HEK293 (cell line): ENCODE data around the gene CATSPERZ.
A peak's percentile ranks its signal among the peaks of the same experiment; 100 is the strongest.

Experiments used
- GLI2 ChIP-seq: fragments of 450-650 bp; formaldehyde crosslinking; IDR thresholded peaks from 2 replicates; pipeline ENCODE4; 2017; ENCODE audit warnings: missing biosample characterization, missing genetic modification characterization, low read depth, borderline replicate concordance
- KLF10 ChIP-seq: fragments of 450-650 bp; IDR thresholded peaks from 2 replicates; pipeline ENCODE4 v1.5.1; 2018; ENCODE audit warnings: missing biosample characterization, mild to moderate bottlenecking, missing genetic modification characterization
- OSR2 ChIP-seq: fragments of 450-650 bp; formaldehyde crosslinking; IDR thresholded peaks from 2 replicates; pipeline ENCODE4 v1.5.1; 2016; ENCODE audit warnings: missing biosample characterization, missing genetic modification characterization
- REST ChIP-seq: fragments of 450-650 bp; formaldehyde crosslinking; IDR thresholded peaks from 2 replicates; pipeline ENCODE4 v1.5.1; 2016; ENCODE audit warnings: missing biosample characterization, missing genetic modification characterization
- SCRT1 ChIP-seq: fragments of 450-650 bp; formaldehyde crosslinking; IDR thresholded peaks from 2 replicates; pipeline ENCODE4 v1.5.1; 2016; ENCODE audit warnings: missing biosample characterization, missing genetic modification characterization, borderline replicate concordance
- SP2 ChIP-seq: fragments of 450-650 bp; formaldehyde crosslinking; IDR thresholded peaks from 2 replicates; pipeline ENCODE4 v1.5.1; 2016; ENCODE audit warnings: missing biosample characterization, missing genetic modification characterization
- SP7 ChIP-seq: fragments of 450-650 bp; formaldehyde crosslinking; IDR thresholded peaks from 2 replicates; pipeline ENCODE4 v1.5.1; 2016; ENCODE audit warnings: missing biosample characterization, missing genetic modification characterization
- ZBTB11 ChIP-seq: fragments of 450-650 bp; formaldehyde crosslinking; conservative IDR thresholded peaks from 2 replicates; pipeline ENCODE4 v1.5.1; 2016; ENCODE audit warnings: low read depth, missing biosample characterization, missing genetic modification characterization
- ZBTB8A ChIP-seq: fragments of 450-650 bp; formaldehyde crosslinking; IDR thresholded peaks from 2 replicates; pipeline ENCODE4 v1.5.1; 2016; ENCODE audit warnings: missing biosample characterization, missing genetic modification characterization
- ZFHX2 ChIP-seq: fragments of 450-650 bp; formaldehyde crosslinking; conservative IDR thresholded peaks from 2 replicates; pipeline ENCODE4 v1.5.1; 2016; ENCODE audit warnings: missing biosample characterization, missing genetic modification characterization
- ZFP3 ChIP-seq: fragments of 450-650 bp; formaldehyde crosslinking; IDR thresholded peaks from 2 replicates; pipeline ENCODE4 v1.5.1; 2016; ENCODE audit warnings: low read depth, missing biosample characterization, missing genetic modification characterization
- ZFP41 ChIP-seq: fragments of 450-650 bp; formaldehyde crosslinking; IDR thresholded peaks from 2 replicates; pipeline ENCODE4 v1.5.1; 2016; ENCODE audit warnings: missing biosample characterization, missing genetic modification characterization, borderline replicate concordance
- ZIC2 ChIP-seq: fragments of 450-650 bp; formaldehyde crosslinking; IDR thresholded peaks from 2 replicates; pipeline ENCODE4 v1.5.1; 2016; ENCODE audit warnings: missing biosample characterization, missing genetic modification characterization
- ZNF140 ChIP-seq: fragments of 450-650 bp; formaldehyde crosslinking; IDR thresholded peaks from 2 replicates; pipeline ENCODE4 v1.5.1; 2016; ENCODE audit warnings: missing biosample characterization, missing genetic modification characterization
- ZNF174 ChIP-seq: fragments of 450-650 bp; formaldehyde crosslinking; IDR thresholded peaks from 2 replicates; pipeline ENCODE4 v1.5.0; 2017; ENCODE audit warnings: missing biosample characterization, mild to moderate bottlenecking, missing genetic modification characterization
- ZNF18 ChIP-seq: fragments of 450-650 bp; formaldehyde crosslinking; IDR thresholded peaks from 2 replicates; pipeline ENCODE4 v1.5.1; 2016; ENCODE audit warnings: missing biosample characterization, missing genetic modification characterization
- ZNF23 ChIP-seq: fragments of 450-650 bp; formaldehyde crosslinking; IDR thresholded peaks from 2 replicates; pipeline ENCODE4 v1.5.1; 2016; ENCODE audit warnings: missing biosample characterization, missing genetic modification characterization, borderline replicate concordance
- ZNF280C ChIP-seq: fragments of 450-650 bp; formaldehyde crosslinking; IDR thresholded peaks from 2 replicates; pipeline ENCODE4 v1.5.1; 2016; ENCODE audit warnings: missing biosample characterization, missing genetic modification characterization
- ZNF394 ChIP-seq: fragments of 450-650 bp; formaldehyde crosslinking; IDR thresholded peaks from 2 replicates; pipeline ENCODE4 v1.5.1; 2016; ENCODE audit warnings: missing biosample characterization, missing genetic modification characterization, mild to moderate bottlenecking, moderate library complexity, borderline replicate concordance
- ZNF571 ChIP-seq: fragments of 450-650 bp; formaldehyde crosslinking; IDR thresholded peaks from 2 replicates; pipeline ENCODE4 v1.5.0; 2017; ENCODE audit warnings: missing biosample characterization, missing genetic modification characterization
- ZNF596 ChIP-seq: fragments of 450-650 bp; IDR thresholded peaks from 2 replicates; pipeline ENCODE4 v1.5.0; 2018; ENCODE audit warnings: missing biosample characterization, mild to moderate bottlenecking, missing genetic modification characterization, moderate library complexity
- ZNF658 ChIP-seq: fragments of 450-650 bp; formaldehyde crosslinking; IDR thresholded peaks from 2 replicates; pipeline ENCODE4; 2016; ENCODE audit warnings: missing biosample characterization, missing genetic modification characterization
- ZNF660 ChIP-seq: fragments of 450-650 bp; IDR thresholded peaks from 2 replicates; pipeline ENCODE4 v1.5.1; 2018; ENCODE audit warnings: missing biosample characterization, mild to moderate bottlenecking, missing genetic modification characterization
- ZNF692 ChIP-seq: fragments of 450-650 bp; formaldehyde crosslinking; IDR thresholded peaks from 2 replicates; pipeline ENCODE4 v1.5.1; 2016; ENCODE audit warnings: missing biosample characterization, missing genetic modification characterization
- ZNF701 ChIP-seq: fragments of 450-650 bp; formaldehyde crosslinking; IDR thresholded peaks from 2 replicates; pipeline ENCODE4 v1.5.1; 2016; ENCODE audit warnings: missing biosample characterization, missing genetic modification characterization
- ZNF785 ChIP-seq: fragments of 450-650 bp; formaldehyde crosslinking; IDR thresholded peaks from 2 replicates; pipeline ENCODE4 v1.5.1; 2016; ENCODE audit warnings: missing biosample characterization, missing genetic modification characterization

Gene CATSPERZ

GRCh38 chr11:64305691-64306562, 5.8 kb downstream of the CATSPERZ start (continued):
- TF ChIP-seq REST (no peak), ZNF280C (no peak), KLF10 (tag by site-specific recombination) (peak; percentile 10; the same call in 1 of the 2 replicates), ZBTB8A (tag by site-specific recombination) (0 out of 2 replicates have a peak, but pooled peaks have one; percentile 11), SCRT1 (tag by site-specific recombination) (no peak), ZNF571 (tag by site-specific recombination) (no peak), ZNF658 (tag by site-specific recombination) (no peak), ZNF785 (tag by site-specific recombination) (no peak), ZNF174 (tag by site-specific recombination) (no peak), ZFHX2 (peak; percentile 35; the same call in 1 of the 2 replicates), ZNF692 (tag by site-specific recombination) (peak; percentile 38; the same call in 1 of the 2 replicates), ZNF18 (tag by site-specific recombination) (no peak), ZNF140 (tag by site-specific recombination) (no peak), OSR2 (tag by site-specific recombination) (no peak), ZBTB11 (tag by site-specific recombination) (peak; percentile 38; the same call in 1 of the 2 replicates), ZNF23 (no peak), SP2 (peak; percentile 52; the same call in 1 of the 2 replicates), SP7 (tag by site-specific recombination) (no peak), ZNF701 (no peak), ZNF596 (0 out of 2 replicates have a peak, but pooled peaks have one; percentile 8), ZIC2 (tag by site-specific recombination) (peak; percentile 50; the same call in 1 of the 2 replicates), GLI2 (no peak), ZNF394 (0 out of 2 replicates have a peak, but pooled peaks have one; percentile 9), ZFP41 (no peak), ZFP3 (tag by site-specific recombination) (no peak), ZNF660 (no peak)
